Measurements from ENCODE around the gene MALAT1. TPM values are rescaled to one million over a fixed set of nuclear protein-coding genes. Genes with fewer than 3 reads are reported as not detected.
"Not testable (repeated sequence)": the region's sequence is repeated elsewhere in the genome, so short reads cannot be mapped to it uniquely, and the experiment has no call there.

Gene MALAT1
- total RNA-seq (over 10,000 TPM; 12,400 to 15,875 TPM), polyA plus RNA-seq (ENCODE audit: insufficient read length in 6 of 6) (100 to 1,000 TPM; 608 to 824 (median 717) TPM)
- long read RNA-seq, donor 1, full-length matches to known transcripts = 3,653 of 3,653 reads
- long read RNA-seq, donor 1, partial matches to known transcripts = 0 of 3,653 reads
- long read RNA-seq, donor 1, other reads (novel, unspliced or antisense) = 0 of 3,653 reads
- long read RNA-seq, donor 2, full-length matches to known transcripts = 2,325 of 2,330 reads
- long read RNA-seq, donor 2, partial matches to known transcripts = 5 of 2,330 reads
- long read RNA-seq, donor 2, other reads (novel, unspliced or antisense) = 0 of 2,330 reads
- long read RNA-seq, donor 3, full-length matches to known transcripts = 955 of 955 reads
- long read RNA-seq, donor 3, partial matches to known transcripts = 0 of 955 reads
- long read RNA-seq, donor 3, other reads (novel, unspliced or antisense) = 0 of 955 reads
- long read RNA-seq, donor 4, full-length matches to known transcripts = 6,281 of 6,291 reads
- long read RNA-seq, donor 4, partial matches to known transcripts = 0 of 6,291 reads
- long read RNA-seq, donor 4, other reads (novel, unspliced or antisense) = 10 of 6,291 reads
- long read RNA-seq, donor 5, full-length matches to known transcripts = 2,608 of 2,608 reads
- long read RNA-seq, donor 5, partial matches to known transcripts = 0 of 2,608 reads
- long read RNA-seq, donor 5, other reads (novel, unspliced or antisense) = 0 of 2,608 reads
- long read RNA-seq, donor 6, full-length matches to known transcripts = 1,277 of 1,282 reads
- long read RNA-seq, donor 6, partial matches to known transcripts = 0 of 1,282 reads
- long read RNA-seq, donor 6, other reads (novel, unspliced or antisense) = 5 of 1,282 reads
- long read RNA-seq, donor 7, full-length matches to known transcripts = 940 of 940 reads
- long read RNA-seq, donor 7, partial matches to known transcripts = 0 of 940 reads
- long read RNA-seq, donor 7, other reads (novel, unspliced or antisense) = 0 of 940 reads
- long read RNA-seq, donor 8, full-length matches to known transcripts = 2,335 of 2,335 reads
- long read RNA-seq, donor 8, partial matches to known transcripts = 0 of 2,335 reads
- long read RNA-seq, donor 8, other reads (novel, unspliced or antisense) = 0 of 2,335 reads
- long read RNA-seq, donor 9, full-length matches to known transcripts = 29 of 29 reads
- long read RNA-seq, donor 9, partial matches to known transcripts = 0 of 29 reads
- long read RNA-seq, donor 9, other reads (novel, unspliced or antisense) = 0 of 29 reads
- long read RNA-seq, donor 10, full-length matches to known transcripts = 6,022 of 6,023 reads
- long read RNA-seq, donor 10, partial matches to known transcripts = 0 of 6,023 reads
- long read RNA-seq, donor 10, other reads (novel, unspliced or antisense) = 1 of 6,023 reads
- long read RNA-seq, donor 11, full-length matches to known transcripts = 2,343 of 2,343 reads
- long read RNA-seq, donor 11, partial matches to known transcripts = 0 of 2,343 reads
- long read RNA-seq, donor 11, other reads (novel, unspliced or antisense) = 0 of 2,343 reads
- long read RNA-seq, donor 12, full-length matches to known transcripts = 1,678 of 1,678 reads
- long read RNA-seq, donor 12, partial matches to known transcripts = 0 of 1,678 reads
- long read RNA-seq, donor 12, other reads (novel, unspliced or antisense) = 0 of 1,678 reads

GRCh38 chr11:65498977-65499712 lies at the start of gene MALAT1:
TSS of gene MALAT1 (plus strand) at chr11:65499045.
- intact Hi-C loops (cut with DNase I) = loop anchor here in 1 of 2 donors (5.0 kb wide), 1 partner anchor 77 kb away; the partner anchor contains the start of gene NEAT1
- peak within 1 kb of the TSS; percentile 50 to 77 for H3K4me3 ChIP-seq
- H3K27ac ChIP-seq = peak within 1 kb of the TSS; percentile 98 to 99
- H3K9me3 ChIP-seq = no peaks in the 10 kb centered on the region
- peaks cover 21 to 30% of the 10 kb centered on the region in 2 donors for H3K4me1 ChIP-seq
- H3K27me3 ChIP-seq = no peaks in the 10 kb centered on the region
- ATAC-seq = peak; percentile 19
- H3K36me3 ChIP-seq = peaks cover 4 to 30% of the 10 kb centered on the region in 2 donors
- peak; percentile 93 to 97 (median 94) for DNase-seq
- TF ChIP-seq CTCF (IDR thresholded peaks at IDR 0.05) = no peak

- peaks cover 9 to 31% of the 10 kb centered on the region in 2 donors for H3K4me1 ChIP-seq
- H3K36me3 ChIP-seq; H3K4me3 ChIP-seq; H3K27ac ChIP-seq; H3K27me3 ChIP-seq; ATAC-seq; intact Hi-C loops (cut with DNase I); H3K9me3 ChIP-seq: not testable (repeated sequence)
- DNase-seq = peak in 1 of 4 donors; percentile 13
Measured at GRCh38 chr11:65451301-65451700, 47.5 kb upstream of the MALAT1 start.

- H3K4me1 ChIP-seq = peaks cover 9 to 31% of the 10 kb centered on the region in 2 donors
- DNase-seq; H3K9me3 ChIP-seq; H3K27me3 ChIP-seq; ATAC-seq; H3K27ac ChIP-seq; H3K4me3 ChIP-seq; H3K36me3 ChIP-seq; intact Hi-C loops (cut with DNase I): not testable (repeated sequence)
Measured at GRCh38 chr11:65452259-65452658, 46.6 kb upstream of the MALAT1 start.

- Histone ChIP-seq H3K36me3 (no peaks in the 10 kb centered on the region), H3K4me1 (peaks cover 9 to 31% of the 10 kb centered on the region in 2 donors), H3K27ac (peak overlapping the region in 1 of 2 donors; percentile 55), H3K9me3 (no peaks in the 10 kb centered on the region), H3K27me3 (no peaks in the 10 kb centered on the region), H3K4me3 (no peak overlapping the region)
- peak in 1 of 4 donors; percentile 31 for DNase-seq
- intact Hi-C loops (cut with DNase I) = no loop called here
- no peak for ATAC-seq
- TF ChIP-seq CTCF (IDR thresholded peaks at IDR 0.05) = no peak
Measured at GRCh38 chr11:65452806-65453490, 45.9 kb upstream of the MALAT1 start.

GRCh38 chr11:65454311-65454695 lies 44.5 kb upstream of the MALAT1 start:
- H3K27me3 ChIP-seq = no peaks in the 10 kb centered on the region
- peak overlapping the region; percentile 72 to 91 for H3K27ac ChIP-seq
- no peaks in the 10 kb centered on the region for H3K36me3 ChIP-seq
- DNase-seq = peak in 1 of 4 donors; percentile 33
- H3K4me3 ChIP-seq = peak overlapping the region; percentile 46 to 47
- H3K4me1 ChIP-seq = peaks cover 9 to 31% of the 10 kb centered on the region in 2 donors
- TF ChIP-seq CTCF (IDR thresholded peaks at IDR 0.05) = no peak
- H3K9me3 ChIP-seq = no peaks in the 10 kb centered on the region
- no peak for ATAC-seq
- intact Hi-C loops (cut with DNase I) = no loop called here
